CD4-positive, alpha-beta T cell treated with Interleukin-12 subunit alpha and Interleukin-12 subunit beta, for 1 hour (primary cell): ENCODE measurements around the gene TMEM61.

Experiments used
- DNase-seq: peaks from one replicate; pipeline ENCODE4 v3.0.0-alpha.2; 2020

The TMEM61 gene

DNA sequence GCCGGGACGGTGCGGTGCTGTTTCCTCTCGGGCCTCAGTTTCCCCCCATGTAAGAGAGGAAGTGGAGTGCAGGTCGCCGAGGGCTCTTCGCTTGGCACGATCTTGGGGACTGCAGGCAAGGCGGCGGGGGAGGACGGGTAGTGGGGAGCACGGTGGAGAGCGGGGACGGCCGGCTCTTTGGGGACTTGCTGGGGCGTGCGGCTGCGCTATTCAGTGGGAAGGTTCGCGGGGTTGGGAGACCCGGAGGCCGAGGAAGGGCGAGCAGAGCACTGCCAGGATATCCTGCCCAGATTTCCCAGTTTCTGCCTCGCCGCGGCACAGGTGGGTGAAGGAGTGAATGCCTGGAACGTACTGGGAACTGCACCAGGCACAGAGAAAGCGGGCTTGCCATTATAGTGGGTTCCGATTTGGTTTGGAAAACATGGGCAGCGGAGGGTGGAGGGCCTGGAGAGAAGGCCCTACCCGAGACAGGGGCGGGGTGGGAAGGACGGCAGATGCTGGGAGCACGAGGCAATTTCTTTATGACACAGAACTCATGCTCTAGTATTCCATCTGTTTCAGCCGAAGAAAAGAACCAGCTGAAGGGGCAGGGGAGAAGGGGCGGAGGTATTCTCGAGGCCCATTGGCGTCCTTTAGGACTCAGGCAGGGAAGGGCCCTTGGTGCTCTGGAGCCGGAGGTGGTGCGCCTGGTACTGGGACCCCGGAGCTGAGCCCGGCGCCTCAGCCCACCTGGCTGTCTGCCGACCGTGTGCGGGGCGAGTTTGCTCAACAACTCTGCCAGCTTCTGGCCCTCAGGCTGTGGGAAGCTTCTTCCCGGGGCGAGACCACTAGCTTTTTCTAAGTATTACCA is 59.9 kb downstream of the TMEM61 start:
- no peak for DNase-seq

DNA sequence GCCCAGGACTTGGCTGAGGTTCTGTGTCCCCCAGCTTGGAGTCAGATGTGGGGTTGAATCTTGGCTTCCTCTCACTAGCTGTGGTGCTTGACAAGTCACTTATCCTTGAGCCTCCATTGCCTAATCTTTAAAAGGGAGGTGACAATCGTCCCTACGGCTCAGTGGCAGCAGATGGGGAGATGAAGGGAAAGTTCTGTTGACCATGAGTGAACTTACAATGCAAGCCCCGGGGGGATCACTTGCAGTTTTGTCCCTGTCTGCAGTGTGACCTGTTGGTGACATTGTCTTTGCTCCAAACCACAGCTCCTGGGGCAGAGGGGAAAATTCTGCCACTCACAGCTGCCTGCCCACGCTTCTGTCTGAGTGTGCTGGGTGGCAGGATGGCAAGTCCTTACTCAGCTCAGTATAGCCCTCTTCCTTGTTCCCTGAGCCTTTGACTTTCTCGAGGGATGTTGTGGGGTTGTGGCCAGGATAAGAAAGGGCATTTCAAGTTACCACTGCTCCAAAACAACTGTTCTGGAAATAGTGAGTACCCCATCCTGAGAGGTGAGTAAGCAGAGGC is 60.6 kb downstream of the TMEM61 start:
- DNase-seq, result no peak

DNA sequence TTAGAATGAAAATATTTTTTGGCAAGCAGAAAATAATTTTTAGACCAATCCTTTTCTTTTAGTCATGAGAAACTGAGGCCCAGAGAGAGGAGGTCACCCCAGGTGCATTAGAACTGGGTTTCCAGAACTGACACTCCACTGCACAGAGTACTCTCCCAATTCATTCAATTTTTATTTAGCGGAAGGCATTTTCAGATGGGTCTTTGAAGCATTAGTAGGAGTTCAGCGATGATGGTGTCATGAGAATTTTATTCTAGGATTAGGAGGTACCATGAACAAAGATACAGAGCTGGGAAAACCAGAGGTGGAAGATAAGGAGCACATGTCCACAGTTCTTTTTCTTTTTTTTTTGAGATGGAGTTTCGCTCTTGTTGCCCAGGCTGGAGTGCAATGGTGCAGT is 61.2 kb downstream of the TMEM61 start:
- DNase-seq, result no peak
